T-helper 2 cell treated with Interferon-gamma antibody and Interleukin-4, amounts not matched to agents 100 ng/mL and 5 ng/mL, for 36 hours (primary cell): ENCODE measurements around the gene ZNF438. TPM values are rescaled to one million over a fixed set of nuclear protein-coding genes. Genes with fewer than 3 reads are reported as not detected.

Source experiments
- intact Hi-C: fragments of 100-400 bp; cut with micrococcal nuclease; formaldehyde crosslinking; loops from one replicate; pipeline ENCODE4 v1.15.1; 2023
- total RNA-seq: library from RNA; stranded (reverse); gene quantifications from 2 replicates; pipeline ENCODE4 v1.2.3, GENCODE V29; 2022

Gene ZNF438
- total RNA-seq, 1 donor from 2014 or later: 3.9 TPM

DNA sequence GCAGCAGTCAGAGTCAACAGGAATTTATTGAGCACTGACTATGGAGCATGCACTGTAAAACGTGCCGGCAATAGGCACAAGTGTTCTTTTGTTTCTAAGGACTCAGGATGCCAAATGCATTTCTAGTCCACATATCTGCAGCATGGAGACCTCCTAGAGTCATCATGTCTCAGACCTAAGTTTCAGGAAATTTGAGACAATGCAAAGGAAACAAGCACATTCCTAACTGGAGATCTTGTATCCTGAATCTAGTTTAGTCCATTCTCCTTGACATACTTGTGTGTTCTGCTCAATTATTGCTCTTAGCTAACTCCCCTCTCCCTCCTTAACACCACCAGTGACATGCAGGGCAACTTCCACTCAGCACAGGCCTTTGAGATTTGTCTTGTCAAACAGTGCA, 173.2 kb downstream of the ZNF438 start:
- intact Hi-C loops: no loop called here

DNA sequence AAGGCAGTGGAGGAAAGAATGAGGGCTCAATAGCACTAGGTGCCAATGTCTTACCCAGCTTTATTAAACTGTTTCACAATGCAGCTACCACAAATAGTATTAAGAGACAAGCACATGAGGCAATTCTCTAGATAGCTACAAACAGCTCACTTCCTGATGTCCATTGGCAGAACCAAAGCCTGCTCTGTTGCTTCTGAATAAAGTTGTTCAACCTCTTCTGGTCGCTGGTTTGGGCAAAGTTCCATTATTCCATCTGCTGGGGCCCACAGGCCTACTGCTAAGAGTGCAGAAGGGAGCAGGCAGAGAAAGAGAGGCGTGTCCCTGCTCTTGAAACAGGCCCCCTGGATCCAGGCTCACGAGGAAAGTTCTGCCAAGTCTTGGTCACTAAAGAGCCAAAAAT, 173.9 kb downstream of the ZNF438 start:
- intact Hi-C loops: no loop called here

DNA sequence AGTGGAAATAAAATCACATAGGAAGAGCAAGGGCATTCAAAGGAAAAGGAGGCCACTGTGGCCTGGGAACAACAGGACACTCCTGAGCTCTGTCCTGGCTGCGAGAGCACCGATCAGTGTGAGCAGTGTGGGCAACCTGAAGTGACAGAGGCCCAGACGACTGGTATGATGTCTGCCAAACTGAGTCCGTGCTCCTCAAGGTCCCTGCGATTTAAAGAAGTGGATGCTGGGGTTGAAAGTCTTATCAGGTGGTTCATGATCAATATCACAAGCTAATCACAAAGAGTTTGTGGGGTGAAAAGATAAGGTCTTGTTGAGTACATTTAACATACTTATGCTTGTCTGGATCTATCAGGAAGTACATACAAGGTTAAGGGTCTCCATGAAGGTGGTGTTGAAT, 176.5 kb downstream of the ZNF438 start:
- intact Hi-C loops: no loop called here

DNA sequence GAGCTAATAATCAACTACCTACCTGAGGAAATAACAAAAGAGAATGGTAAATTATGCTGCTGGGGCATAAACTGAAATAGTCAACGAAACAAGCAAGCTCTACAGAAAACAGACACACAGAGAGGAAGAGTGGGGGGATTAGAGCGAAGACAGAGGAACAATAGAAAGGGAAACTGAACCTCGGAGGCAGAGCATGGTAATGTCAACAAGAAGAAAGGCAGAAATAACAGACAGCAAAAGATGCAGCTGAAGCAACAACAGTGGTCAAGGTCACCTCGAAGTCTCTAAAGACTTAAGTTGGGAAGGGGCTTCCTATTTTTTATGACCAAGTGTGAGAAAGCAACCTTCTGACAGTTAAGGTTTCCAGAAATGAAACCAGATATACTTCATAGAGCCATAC, 177.0 kb downstream of the ZNF438 start:
- intact Hi-C loops: no loop called here

DNA sequence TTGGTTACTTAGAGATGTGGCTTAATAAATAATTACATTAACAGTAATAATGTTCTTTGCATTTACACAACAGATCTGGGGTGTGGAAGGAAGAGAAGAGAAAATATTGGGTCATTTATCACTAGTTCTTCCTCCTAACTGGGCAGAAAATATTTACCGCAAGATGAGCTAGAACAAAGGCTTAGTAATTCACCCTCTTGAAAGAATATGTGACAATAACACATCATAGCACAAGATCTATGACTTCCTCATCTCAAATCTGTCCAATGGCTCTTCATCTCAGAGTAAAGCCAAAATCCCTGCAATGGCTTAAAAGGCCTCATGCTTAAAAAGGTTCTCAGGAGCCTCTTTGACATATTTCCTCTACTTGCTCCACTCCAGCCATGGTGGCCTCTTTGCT, 178.6 kb downstream of the ZNF438 start:
- intact Hi-C loops: no loop called here

DNA sequence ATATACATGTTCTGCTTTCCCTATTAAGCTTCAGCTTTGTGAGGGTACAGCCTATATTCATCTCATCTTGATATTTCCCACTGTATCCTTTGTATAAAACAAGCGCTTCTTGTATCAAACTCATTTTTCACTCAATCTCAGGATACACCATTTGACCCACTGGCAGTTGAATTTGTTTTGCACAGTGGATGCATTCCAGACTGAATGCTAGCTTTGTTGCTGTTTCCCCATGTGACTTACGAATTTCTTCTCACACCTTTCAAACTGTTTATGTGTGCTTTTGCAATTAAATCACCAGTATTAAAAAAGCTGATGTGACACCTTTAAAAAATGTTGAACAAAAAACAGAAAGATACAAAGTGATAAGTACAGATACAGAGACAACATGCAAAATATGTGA, 180.9 kb downstream of the ZNF438 start:
- intact Hi-C loops: no loop called here

DNA sequence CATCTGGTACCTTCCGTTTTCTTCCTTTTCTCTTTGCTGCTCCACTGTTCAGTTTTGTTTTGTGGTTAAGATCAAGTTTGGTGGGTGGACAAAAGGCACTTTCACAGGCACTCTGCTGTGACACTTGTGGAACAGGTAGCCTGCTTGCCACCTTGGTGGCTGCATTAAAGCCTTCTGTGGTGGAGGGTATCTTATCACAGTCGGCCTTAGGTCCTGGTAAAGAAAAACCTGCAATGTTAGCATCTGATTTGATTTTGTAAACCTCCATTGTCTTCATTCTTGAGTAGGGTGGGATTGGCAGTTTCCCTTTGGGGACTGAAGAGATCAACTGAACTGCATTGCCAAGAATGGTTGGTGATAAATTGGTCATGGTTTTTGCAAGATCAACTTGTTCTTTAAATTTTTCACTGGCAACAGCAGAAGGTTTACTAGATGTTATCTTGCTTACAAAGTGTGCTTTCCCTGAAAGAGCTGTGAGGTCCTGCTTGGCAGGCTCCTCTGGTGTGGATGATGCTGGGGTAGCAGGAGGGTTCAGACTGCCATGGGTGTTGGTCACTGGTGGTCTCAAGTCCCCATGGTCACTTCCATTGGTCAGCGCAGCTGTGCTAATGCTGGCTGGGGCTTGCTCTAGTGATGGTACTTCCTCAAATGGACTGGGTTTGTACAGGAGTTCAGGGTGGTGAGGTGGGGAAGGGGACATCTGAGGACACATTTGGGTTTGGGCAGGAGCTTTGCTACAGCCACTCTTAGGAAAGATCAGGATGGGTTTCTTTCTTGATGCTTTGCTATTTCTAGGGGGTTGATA, 182.2 kb downstream of the ZNF438 start:
- intact Hi-C loops: no loop called here

DNA sequence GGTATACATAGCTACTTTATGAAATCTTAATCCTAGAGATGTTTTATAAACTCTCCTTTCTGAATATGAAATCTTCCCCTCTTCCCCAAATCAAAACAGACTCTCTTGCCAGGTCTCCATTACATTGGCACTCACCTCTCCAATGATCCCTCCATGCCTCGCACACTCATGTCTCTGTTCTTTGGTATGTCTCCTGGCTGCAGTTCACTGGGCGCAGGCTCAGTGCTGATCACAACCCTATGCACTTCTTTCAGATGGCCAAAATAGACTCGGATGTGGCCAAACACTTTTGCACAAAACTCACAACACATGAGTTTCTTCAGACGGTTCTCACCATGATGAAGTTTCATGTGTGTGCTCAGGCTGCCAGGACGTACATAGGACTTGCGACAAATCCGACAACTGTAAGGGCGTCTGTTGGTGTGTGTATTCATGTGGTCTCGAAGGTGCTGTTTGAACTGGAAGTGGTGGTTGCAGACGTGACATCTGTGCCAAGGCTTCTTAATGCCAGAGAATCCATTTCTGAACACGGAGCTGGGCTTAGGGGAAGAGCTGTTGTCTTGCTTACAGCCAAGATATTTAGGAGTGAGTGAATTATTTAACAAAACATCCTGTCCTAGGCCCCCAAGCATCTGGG, 183.2 kb downstream of the ZNF438 start:
- intact Hi-C loops: no loop called here

DNA sequence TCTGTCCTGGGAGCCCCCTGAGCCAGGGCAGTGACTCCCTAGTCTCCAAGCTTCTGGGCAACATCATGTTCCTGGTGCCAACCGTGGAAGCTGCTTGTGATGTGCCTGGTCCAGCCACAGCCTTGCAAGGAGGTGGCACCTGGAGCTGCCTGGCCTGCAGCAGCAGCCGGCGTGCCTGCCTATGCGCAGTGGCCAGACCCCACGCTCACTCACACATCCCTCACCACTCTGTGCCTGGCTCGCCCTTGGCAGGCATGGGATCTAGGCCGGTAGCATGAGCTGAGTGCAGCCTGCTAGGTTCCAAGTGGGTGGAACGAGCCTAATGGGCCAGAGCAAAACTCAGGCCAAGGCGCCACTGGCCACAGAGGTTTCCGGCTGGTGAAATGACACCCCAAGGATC, 184.0 kb downstream of the ZNF438 start:
- intact Hi-C loops: no loop called here

DNA sequence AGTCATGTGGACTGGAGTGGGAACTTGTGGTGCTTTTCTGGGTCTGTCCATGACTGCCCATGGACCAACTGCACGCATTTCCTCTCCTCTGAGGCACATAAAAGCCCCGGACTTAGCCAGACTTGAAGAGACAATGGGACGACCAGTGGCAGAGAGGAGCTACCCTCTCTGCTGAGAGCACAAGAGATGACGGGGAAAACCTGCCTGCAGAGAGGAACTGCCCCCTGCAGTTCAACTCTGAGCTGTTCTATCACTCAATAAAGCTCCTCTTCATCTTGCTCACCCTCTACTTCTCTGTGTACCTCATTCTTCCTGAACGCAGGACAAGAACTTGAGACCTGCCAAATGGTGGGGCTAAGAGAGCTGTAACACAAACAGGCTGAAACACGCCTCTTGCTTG, 184.5 kb downstream of the ZNF438 start:
- intact Hi-C loops: no loop called here

DNA sequence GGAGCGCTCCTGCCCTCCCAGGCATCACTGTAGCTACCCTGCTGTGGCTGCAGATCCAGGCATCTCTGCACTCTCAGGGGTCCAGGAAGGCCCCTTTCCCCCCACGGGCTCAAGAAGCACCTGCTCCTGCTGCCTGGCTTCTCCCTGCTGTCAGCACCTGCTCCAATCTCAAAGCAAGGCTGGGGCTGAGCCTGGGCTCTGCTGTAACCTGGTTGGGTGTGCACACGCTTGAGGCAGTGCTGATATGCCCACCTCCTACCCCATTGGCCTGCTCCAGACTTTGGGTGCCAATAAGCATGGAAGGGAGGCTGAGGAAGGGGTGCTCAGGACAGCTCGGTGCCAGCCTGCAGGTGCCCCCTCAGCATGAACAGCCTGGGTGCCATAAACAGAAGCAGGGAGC, 185.0 kb downstream of the ZNF438 start:
- intact Hi-C loops: no loop called here

DNA sequence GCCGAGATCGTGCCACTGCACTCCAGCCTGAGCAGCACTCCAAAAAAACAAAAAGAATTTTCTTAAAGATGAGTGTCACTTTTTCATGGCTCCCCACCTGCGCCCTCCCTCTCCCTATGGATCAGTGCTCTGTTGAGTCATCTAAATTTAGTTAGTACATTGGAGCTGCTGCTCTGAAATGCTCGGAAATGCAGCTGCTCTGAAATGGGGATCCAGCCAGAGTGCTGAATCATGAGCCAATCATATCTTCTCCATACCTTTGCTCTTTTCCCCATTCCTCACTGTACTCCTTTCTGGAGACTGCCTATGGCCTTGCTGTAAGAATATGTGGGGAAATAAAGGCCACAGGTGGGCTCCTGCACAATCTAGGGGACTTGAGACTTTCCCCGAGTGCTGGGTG, 188.8 kb downstream of the ZNF438 start:
- intact Hi-C loops: no loop called here

DNA sequence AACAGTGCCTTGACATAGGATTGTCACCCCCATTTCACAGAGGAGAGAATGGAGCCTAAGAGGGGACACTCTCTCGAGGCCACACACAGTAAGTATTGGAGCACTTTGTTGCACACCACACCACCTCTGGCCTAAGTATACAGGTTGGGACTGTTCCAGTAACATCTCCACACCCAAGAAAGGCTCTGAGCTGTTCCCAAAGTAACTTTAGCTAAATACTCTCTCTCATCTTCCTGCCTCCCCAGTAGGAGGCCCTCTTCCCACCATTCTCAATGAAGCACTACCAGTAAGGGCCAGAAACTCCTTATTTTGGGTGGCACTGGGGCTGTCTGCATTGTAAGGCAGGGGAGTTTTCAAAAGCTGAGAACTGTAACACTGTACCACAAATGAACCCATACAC, 189.5 kb downstream of the ZNF438 start:
- intact Hi-C loops: no loop called here

DNA sequence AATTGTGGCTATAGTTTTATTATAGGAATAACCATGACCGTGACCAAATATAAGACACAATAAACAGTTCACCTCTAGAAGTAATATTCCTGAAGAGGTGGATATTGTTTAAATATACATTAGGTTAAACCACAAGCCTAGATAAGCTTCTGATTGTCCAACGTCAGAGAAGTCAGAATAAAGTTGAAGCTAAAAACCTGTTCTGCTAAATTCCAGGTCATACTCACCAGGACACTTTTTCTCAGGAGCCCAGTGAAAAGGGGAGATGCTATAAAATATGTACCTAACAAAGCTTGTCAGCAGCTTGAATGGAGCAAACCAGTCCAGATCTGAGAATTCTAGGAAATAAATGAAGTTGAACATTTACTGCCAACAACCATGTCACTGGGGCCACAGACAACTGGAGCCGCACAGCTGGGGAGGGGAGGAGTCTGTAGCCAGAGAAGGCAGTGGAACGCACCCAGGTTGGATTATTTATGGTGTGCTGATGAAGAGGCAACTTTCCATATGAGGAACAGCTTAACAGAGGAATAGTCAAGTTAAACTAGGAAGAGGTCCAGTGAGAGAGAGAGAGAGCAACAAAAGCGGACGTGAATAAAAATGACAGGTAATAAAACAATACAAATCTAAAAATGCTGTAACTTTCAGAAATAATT, 191.1 kb downstream of the ZNF438 start:
- intact Hi-C loops: no loop called here

DNA sequence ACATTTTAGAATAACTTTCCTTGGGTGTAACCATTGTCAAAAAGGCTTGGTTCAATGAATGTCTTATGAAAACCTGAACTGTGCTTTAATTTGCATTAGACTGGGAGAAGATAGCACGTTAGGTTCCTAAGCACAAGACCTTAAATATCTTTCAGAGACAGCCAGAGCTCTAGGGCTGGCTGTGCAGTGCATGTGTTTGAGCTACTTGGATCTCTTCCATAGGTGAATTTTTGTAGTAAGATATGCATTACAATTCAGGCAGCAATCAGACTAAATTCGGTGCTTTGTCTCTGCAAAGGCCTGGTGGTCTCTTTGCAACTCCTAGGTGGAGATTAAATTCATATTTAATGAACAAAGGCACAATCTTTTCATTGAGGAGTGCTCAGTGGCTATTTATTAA, 192.0 kb downstream of the ZNF438 start:
- intact Hi-C loops: no loop called here

DNA sequence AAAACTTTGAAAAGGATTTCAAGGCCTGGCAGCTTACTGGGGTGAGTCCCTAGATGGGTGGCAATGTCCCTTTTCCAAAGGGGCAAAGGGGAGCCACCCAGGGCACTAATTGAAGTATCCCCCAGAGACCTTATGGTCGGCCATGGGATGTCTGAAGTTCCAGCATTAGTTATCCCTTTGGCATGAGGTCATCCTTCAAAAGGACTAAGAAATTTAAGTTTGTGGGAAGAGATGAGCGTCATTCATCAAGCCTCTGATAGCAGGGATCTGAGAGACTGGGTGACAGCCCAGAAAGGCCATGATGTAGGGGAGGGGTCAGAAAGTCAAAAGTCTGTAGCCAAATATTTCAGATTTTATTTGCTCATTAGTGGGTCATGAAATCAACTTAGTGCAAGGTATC, 195.3 kb downstream of the ZNF438 start:
- intact Hi-C loops: no loop called here

DNA sequence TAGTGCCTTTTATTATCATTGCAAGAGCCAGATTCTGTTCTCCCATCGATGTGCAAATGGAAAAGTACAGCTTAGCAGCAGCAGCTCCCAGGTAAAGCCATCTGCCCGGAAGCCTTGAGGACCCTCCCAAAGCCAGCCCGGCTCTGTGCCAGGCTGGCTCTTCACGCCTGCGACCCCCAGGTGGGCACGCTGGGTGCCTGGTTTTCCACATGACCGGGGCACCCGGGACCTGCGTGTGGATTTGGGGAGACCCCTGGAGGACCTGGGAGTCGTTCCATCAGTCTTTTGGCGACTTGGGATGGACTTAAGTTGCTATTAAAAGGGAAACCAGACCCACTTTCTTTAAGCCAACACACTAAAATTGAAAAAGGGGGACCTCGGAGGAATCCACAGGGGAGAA, 196.5 kb downstream of the ZNF438 start:
- intact Hi-C loops: no loop called here

DNA sequence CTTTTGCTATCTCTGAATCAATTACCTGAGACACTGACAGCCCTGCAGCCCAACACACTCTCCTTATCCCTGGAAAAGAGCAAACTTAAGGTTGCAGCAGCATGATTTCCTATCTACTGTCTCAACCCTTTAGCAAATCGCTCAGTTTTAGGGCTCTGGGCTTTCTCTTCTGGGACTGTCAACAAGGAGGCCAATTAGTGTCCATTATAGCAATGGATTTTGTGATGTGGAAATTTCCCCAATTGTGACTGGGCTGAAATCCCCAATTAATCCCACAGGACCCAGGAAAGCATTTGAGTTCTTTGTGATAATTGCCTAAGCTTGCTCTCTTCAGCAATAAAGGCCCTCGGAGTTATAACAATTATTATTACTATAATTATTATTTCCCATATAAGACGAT, 197.0 kb downstream of the ZNF438 start:
- intact Hi-C loops: no loop called here

DNA sequence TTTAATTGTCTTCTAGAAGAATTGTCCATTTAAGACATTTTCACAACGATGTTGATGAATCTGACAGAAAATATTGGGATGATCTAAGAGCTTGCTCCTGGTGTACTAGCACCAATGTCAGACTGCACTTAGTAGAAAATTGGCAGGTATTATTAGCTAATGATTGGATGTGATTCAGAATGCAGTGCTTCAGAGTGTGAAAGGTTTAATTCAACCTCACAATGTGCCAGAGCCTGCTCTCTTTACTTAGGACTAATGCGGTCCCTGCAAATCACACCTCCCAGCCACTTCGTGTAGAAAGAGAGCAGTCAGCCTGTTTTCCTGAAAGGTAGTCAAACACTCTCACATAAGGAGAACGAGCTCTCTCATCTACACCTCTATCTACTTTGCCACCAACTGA, 197.5 kb downstream of the ZNF438 start:
- intact Hi-C loops: no loop called here

DNA sequence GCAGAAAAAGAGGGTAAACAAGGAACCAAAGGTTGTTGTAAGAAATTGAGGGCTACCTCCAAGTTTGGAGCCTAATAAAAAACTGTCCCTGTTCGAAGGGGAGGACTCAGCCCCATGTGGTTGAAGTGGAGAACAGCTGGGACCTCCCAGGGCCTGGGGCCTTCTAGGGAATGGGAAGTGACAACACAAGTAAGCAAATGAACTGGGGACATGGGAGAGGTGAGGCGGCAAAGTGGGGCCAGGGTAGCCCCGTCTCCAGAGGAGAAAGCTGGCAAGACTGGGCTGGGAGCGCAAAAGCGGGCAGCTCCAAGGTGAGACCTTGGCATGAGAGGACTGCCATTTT, 198.1 kb downstream of the ZNF438 start:
- intact Hi-C loops: no loop called here

DNA sequence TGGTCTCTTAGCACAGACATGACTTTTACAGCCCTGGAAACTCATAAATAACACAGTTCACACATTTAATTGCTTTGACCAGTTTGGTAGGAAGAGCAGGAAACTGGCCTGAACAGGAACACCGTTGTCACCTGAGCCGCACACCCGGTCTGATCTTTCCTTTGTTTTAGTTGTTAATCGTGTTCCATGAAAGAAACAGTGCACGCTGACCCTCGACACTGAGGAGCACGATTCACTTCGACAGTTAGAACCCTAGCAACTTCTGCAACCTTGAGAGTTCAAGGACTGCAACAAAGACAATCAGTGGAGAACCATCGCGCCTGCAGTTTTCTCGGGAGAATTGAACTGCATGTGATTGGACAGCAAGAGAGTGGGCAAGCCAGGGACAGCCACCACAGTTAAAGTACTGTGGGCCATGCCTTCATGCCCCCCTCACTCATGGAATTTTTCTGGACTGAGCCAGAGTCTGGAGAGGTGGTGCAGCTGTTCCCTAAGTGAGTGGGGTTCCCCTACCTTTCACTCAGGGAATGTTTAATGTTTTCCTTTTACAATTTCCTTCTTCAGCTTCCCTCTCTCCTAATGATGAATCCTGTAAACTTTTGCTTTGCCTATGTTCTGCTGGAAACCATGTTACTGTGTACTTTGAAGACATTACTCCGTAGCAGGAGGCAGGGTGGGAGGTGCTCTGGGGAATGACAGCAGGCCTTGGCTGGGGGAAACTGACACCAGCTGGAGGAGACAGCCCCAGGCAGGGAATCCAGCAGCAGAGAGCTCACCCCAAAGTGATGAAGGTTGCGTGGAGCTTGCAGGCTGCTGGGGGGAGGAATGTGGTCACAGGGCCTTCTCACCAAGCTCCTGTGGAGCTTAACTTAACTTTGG, 198.7 kb downstream of the ZNF438 start:
- intact Hi-C loops: no loop called here
